H9 (cell line): ENCODE measurements around the gene POU6F2. TPM values are rescaled to one million over a fixed set of nuclear protein-coding genes. Genes with fewer than 3 reads are reported as not detected.

Experiments used
- DNase-seq: peaks from one replicate; pipeline ENCODE4 v3.0.0-alpha.2; 2017
- H2AFZ ChIP-seq: one replicate; pipeline ENCODE4 v1.6.1; 2013; ENCODE audit warnings: mild to moderate bottlenecking, low read length, control low read depth, moderate library complexity
- H2AK5ac ChIP-seq: 2 replicates; pipeline ENCODE4 v1.6.1; 2013; ENCODE audit warnings: low read length, control low read depth, mixed read lengths; ENCODE audit not compliant: insufficient read length
- H2BK120ac ChIP-seq: one replicate; pipeline ENCODE4 v1.6.1; 2013; ENCODE audit warnings: low read depth, mild to moderate bottlenecking, low read length, control low read depth, inconsistent platforms; ENCODE audit not compliant: poor library complexity, severe bottlenecking
- H2BK12ac ChIP-seq: 2 replicates; pipeline ENCODE4 v1.6.1; 2013; ENCODE audit warnings: low read length, control low read depth, mixed read lengths, low read depth; ENCODE audit not compliant: insufficient read length
- H2BK15ac ChIP-seq: 2 replicates; pipeline ENCODE4 v1.6.1; 2013; ENCODE audit warnings: low read depth, low read length, control low read depth
- H2BK20ac ChIP-seq: one replicate; pipeline ENCODE4 v1.6.1; 2013; ENCODE audit warnings: low read depth, mild to moderate bottlenecking, low read length, control low read depth, inconsistent platforms; ENCODE audit not compliant: poor library complexity, severe bottlenecking
- H2BK5ac ChIP-seq: 2 replicates; pipeline ENCODE4 v1.6.1; 2013; ENCODE audit warnings: low read length, control low read depth, mixed read lengths; ENCODE audit not compliant: insufficient read length
- H3K14ac ChIP-seq: 2 replicates; pipeline ENCODE4 v1.6.1; 2013; ENCODE audit warnings: low read length, control low read depth; ENCODE audit not compliant: insufficient read depth
- H3K18ac ChIP-seq: 2 replicates; pipeline ENCODE4 v1.6.1; 2013; ENCODE audit warnings: low read depth, mild to moderate bottlenecking, mixed read lengths, low read length, control low read depth; ENCODE audit not compliant: insufficient read length
- H3K23ac ChIP-seq: 2 replicates; pipeline ENCODE4 v1.6.1; 2013; ENCODE audit warnings: low read length, control low read depth, mixed read lengths, low read depth; ENCODE audit not compliant: insufficient read length
- H3K23me2 ChIP-seq: 2 replicates; pipeline ENCODE4 v1.6.1; 2013; ENCODE audit warnings: low read depth, mild to moderate bottlenecking, mixed read lengths, low read length, control low read depth; ENCODE audit not compliant: insufficient read length, poor library complexity, severe bottlenecking
- H3K27ac ChIP-seq: 2 replicates; pipeline ENCODE4 v1.5.1; 2013; ENCODE audit warnings: low read length, control low read depth, mixed read lengths, low read depth; ENCODE audit not compliant: insufficient read length
- H3K27me3 ChIP-seq: 2 replicates; pipeline ENCODE4 v1.6.1; 2013; ENCODE audit warnings: low read length, control low read depth, inconsistent platforms; ENCODE audit not compliant: insufficient read depth
- H3K4ac ChIP-seq: 2 replicates; pipeline ENCODE4 v1.6.1; 2013; ENCODE audit warnings: low read depth, mild to moderate bottlenecking, control low read depth, inconsistent platforms, low read length, moderate library complexity
- H3K4me1 ChIP-seq: 2 replicates; pipeline ENCODE4 v1.6.1; 2013; ENCODE audit warnings: low read length, control low read depth, inconsistent platforms; ENCODE audit not compliant: insufficient read depth
- H3K4me2 ChIP-seq: 2 replicates; pipeline ENCODE4 v1.6.1; 2013; ENCODE audit warnings: low read length, control low read depth, mixed read lengths; ENCODE audit not compliant: insufficient read length, insufficient read depth
- H3K56ac ChIP-seq: 2 replicates; pipeline ENCODE4 v1.6.1; 2013; ENCODE audit warnings: low read depth, mild to moderate bottlenecking, mixed read lengths, low read length, control low read depth; ENCODE audit not compliant: insufficient read length
- H3K79me1 ChIP-seq: 2 replicates; pipeline ENCODE4 v1.6.1; 2013; ENCODE audit warnings: low read depth, mild to moderate bottlenecking, moderate library complexity, low read length, control low read depth, inconsistent platforms; ENCODE audit not compliant: insufficient read depth, poor library complexity, severe bottlenecking
- H3K79me2 ChIP-seq: 2 replicates; pipeline ENCODE4 v1.6.1; 2013; ENCODE audit warnings: low read length, control low read depth, inconsistent platforms; ENCODE audit not compliant: insufficient read depth
- H3K9ac ChIP-seq: 2 replicates; pipeline ENCODE4 v1.6.1; 2013; ENCODE audit warnings: low read length, control low read depth, mixed read lengths; ENCODE audit not compliant: insufficient read length; ENCODE audit errors: extremely low read depth
- H3K9me3 ChIP-seq: one replicate; pipeline ENCODE4 v1.6.1; 2013; ENCODE audit warnings: low read depth, low read length, inconsistent platforms; ENCODE audit not compliant: control insufficient read depth
- H3T11ph ChIP-seq: one replicate; pipeline ENCODE4 v1.6.1; 2013; ENCODE audit warnings: mild to moderate bottlenecking, low read length, control low read depth, inconsistent platforms
- H4K20me1 ChIP-seq: one replicate; pipeline ENCODE4 v1.6.1; 2013; ENCODE audit not compliant: control insufficient read depth, insufficient read length, insufficient read depth
- H4K5ac ChIP-seq: 2 replicates; pipeline ENCODE4 v1.6.1; 2013; ENCODE audit warnings: low read depth, mild to moderate bottlenecking, mixed read lengths, low read length, control low read depth; ENCODE audit not compliant: insufficient read length
- H4K8ac ChIP-seq: replicated peaks from 2 replicates; pipeline ENCODE4 v1.6.1; 2013; ENCODE audit warnings: low read length, control low read depth, mixed read lengths, low read depth; ENCODE audit not compliant: insufficient read length
- H4K91ac ChIP-seq: 2 replicates; pipeline ENCODE4 v1.6.1; 2013; ENCODE audit warnings: low read depth, mild to moderate bottlenecking, moderate library complexity, mixed read lengths, low read length, control low read depth; ENCODE audit not compliant: insufficient read length
- H3K27ac Mint-ChIP-seq, 3 experiments: 2 replicates in 2 of 3; 3 replicates in 1 of 3; pipeline ENCODE4 v1.8.0; 2020 to 2021; ENCODE audit warnings: mixed read lengths in 3 of 3, mild to moderate bottlenecking in 1 of 3, moderate library complexity in 1 of 3
- H3K27me3 Mint-ChIP-seq: 2 replicates; pipeline ENCODE4 v1.8.0; 2021; ENCODE audit warnings: low read depth, mild to moderate bottlenecking, moderate library complexity, mixed read lengths
- H3K36me3 Mint-ChIP-seq, 3 experiments: 2 replicates in 2 of 3; 3 replicates in 1 of 3; pipeline ENCODE4 v1.8.0; 2020 to 2021; ENCODE audit warnings: low read depth in 3 of 3, mixed read lengths in 3 of 3; ENCODE audit not compliant: insufficient read depth in 1 of 3
- H3K4me1 Mint-ChIP-seq, 2 experiments: 2 replicates each; pipeline ENCODE4 v1.8.0; 2020; ENCODE audit warnings: mixed read lengths in 2 of 2
- H3K4me3 Mint-ChIP-seq, 2 experiments: 2 replicates in 1 of 2; 3 replicates in 1 of 2; pipeline ENCODE4 v1.8.0; 2020 to 2021; ENCODE audit warnings: mild to moderate bottlenecking in 2 of 2, mixed read lengths in 2 of 2, moderate library complexity in 1 of 2
- H3K9me3 Mint-ChIP-seq, 2 experiments: 2 replicates in 1 of 2; 3 replicates in 1 of 2; pipeline ENCODE4 v1.8.0; 2020; ENCODE audit warnings: mild to moderate bottlenecking in 2 of 2, mixed read lengths in 2 of 2, moderate library complexity in 1 of 2
- WGBS: extraction: QIAGEN DNeasy Blood & Tissue Kit; methylation state at CpG from one replicate; pipeline ENCODE4 v1.1.7; 2013; ENCODE audit warnings: missing lambda C conversion rate, low lambda C conversion rate, mixed read lengths; ENCODE audit not compliant: insufficient read length; ENCODE audit errors: extremely low coverage; 5-methylcytosine and 5-hydroxymethylcytosine counted together
- total RNA-seq: library from RNA; stranded (reverse); gene quantifications from 2 replicates; pipeline ENCODE4 v1.2.1, GENCODE V29; 2021
- TF ChIP-seq, protein P1 (sequence below): fragments of 200-600 bp; sonication (generic); conservative IDR thresholded peaks from 3 replicates; pipeline ENCODE4 v1.8.0; 2021; ENCODE audit warnings: antibody characterized with exemption, mild to moderate bottlenecking

The POU6F2 gene
- total RNA-seq, 1 experiment from 2014 or later: 1.9 TPM

DNA sequence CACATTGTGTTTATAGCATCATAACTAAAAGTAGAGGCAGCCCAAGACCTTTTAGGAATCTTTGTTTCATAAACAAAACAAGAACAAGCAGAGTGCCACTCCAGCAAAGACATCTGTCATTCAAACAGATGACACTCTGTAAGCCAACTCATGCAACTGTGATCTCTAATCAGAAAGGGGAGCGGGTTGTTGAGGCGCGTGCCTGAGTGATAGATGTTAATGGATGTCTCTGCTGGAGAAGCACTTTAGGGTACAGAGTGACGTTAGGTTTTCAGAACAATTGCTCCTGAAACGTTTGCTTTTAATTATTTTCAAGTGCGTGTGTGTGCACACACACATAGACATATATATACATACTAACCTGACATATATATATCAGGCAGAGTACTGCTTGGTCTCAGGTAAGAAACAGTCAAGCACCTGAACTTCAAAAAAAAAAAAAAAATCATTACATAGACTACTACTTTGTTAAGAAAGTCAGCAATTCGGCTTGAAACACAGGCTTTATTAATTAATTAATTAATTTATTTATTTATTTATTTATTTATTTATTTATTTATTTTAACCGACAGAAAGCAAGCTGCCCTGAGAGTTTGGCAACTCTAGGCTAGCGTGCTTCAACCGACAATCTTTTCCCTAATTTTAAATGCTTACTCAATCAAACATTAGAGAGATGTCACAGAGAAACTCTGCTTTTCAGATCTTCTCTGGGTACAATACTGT, 109.1 kb downstream of the POU6F2 start:
- Histone ChIP-seq H2AFZ (no peak overlapping the region), H3K23me2 (no peaks in the 10 kb centered on the region), H4K8ac (no peak overlapping the region), H3K4ac (no peak overlapping the region), H2BK120ac (no peak overlapping the region), H3K18ac (no peak overlapping the region), H3K4me2 (no peak overlapping the region), H3K27ac (no peak overlapping the region), H4K5ac (no peak overlapping the region), H3K56ac (no peak overlapping the region), H2BK20ac (no peak overlapping the region), H2AK5ac (no peak overlapping the region), H4K20me1 (no peaks in the 10 kb centered on the region), H3K79me2 (no peaks in the 10 kb centered on the region), H3K4me1 (no peaks in the 10 kb centered on the region), H3K9ac (no peak overlapping the region), H3K79me1 (no peaks in the 10 kb centered on the region), H2BK15ac (no peak overlapping the region), H3K23ac (no peak overlapping the region), H2BK12ac (no peak overlapping the region), H3K14ac (no peak overlapping the region), H3K27me3 (no peaks in the 10 kb centered on the region), H2BK5ac (no peak overlapping the region), H3T11ph (no peak overlapping the region), H3K9me3 (no peaks in the 10 kb centered on the region), H4K91ac (no peak overlapping the region)
- no peak overlapping the region for H3K4me3 Mint-ChIP-seq
- H3K4me1 Mint-ChIP-seq: peaks cover 49 to 64% of the 10 kb centered on the region in 2 experiments
- no peaks in the 10 kb centered on the region for H3K9me3 Mint-ChIP-seq
- TF ChIP-seq, protein P1, sequence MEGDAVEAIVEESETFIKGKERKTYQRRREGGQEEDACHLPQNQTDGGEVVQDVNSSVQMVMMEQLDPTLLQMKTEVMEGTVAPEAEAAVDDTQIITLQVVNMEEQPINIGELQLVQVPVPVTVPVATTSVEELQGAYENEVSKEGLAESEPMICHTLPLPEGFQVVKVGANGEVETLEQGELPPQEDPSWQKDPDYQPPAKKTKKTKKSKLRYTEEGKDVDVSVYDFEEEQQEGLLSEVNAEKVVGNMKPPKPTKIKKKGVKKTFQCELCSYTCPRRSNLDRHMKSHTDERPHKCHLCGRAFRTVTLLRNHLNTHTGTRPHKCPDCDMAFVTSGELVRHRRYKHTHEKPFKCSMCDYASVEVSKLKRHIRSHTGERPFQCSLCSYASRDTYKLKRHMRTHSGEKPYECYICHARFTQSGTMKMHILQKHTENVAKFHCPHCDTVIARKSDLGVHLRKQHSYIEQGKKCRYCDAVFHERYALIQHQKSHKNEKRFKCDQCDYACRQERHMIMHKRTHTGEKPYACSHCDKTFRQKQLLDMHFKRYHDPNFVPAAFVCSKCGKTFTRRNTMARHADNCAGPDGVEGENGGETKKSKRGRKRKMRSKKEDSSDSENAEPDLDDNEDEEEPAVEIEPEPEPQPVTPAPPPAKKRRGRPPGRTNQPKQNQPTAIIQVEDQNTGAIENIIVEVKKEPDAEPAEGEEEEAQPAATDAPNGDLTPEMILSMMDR: no peak
- WGBS: no CpG with 5 or more reads among the region's 10 CpGs
- H3K27me3 Mint-ChIP-seq: peaks cover 13% of the 10 kb centered on the region
- H3K27ac Mint-ChIP-seq: no peak overlapping the region
- DNase-seq: no peak
- no peaks in the 10 kb centered on the region for H3K36me3 Mint-ChIP-seq
